ENCODE measurements around the gene YWHAB.

DNA sequence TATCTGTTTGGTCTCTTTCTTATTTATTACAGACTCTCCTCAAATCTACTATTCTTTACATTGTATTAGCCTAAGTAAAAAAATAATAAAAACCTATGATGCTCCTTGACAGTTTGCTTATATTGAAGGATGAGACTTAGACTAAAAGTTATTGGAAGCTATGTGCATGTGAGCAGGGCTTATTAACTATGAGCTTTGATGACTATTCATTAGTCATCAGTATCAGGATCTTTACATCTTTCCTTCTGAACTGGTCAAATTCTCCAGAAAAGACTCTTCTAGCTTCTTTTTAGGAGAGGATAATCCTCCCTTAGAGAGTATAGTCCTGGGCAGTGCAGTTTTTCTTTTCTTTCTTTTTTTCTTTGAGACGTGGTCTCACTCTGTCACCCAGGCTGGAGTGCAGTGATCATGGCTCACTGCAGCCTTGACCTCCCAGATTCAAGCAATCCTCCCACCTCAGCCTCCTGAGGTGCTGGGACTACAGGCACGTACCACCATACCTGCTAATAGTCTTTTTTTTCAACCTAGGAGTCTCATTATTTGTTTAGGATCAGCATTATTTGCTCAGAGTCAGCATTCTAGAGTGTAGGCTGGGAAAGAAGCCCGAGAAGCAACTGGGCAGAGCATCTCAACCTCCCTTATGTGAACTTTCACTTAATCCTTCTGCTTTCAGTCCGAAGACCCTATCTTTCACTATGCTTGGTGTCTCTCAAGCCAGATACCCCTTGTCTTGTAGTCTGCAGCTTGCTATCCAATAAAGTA lies 37.1 kb upstream of the YWHAB start:
- TF ChIP-seq, protein P1, sequence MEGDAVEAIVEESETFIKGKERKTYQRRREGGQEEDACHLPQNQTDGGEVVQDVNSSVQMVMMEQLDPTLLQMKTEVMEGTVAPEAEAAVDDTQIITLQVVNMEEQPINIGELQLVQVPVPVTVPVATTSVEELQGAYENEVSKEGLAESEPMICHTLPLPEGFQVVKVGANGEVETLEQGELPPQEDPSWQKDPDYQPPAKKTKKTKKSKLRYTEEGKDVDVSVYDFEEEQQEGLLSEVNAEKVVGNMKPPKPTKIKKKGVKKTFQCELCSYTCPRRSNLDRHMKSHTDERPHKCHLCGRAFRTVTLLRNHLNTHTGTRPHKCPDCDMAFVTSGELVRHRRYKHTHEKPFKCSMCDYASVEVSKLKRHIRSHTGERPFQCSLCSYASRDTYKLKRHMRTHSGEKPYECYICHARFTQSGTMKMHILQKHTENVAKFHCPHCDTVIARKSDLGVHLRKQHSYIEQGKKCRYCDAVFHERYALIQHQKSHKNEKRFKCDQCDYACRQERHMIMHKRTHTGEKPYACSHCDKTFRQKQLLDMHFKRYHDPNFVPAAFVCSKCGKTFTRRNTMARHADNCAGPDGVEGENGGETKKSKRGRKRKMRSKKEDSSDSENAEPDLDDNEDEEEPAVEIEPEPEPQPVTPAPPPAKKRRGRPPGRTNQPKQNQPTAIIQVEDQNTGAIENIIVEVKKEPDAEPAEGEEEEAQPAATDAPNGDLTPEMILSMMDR (IDR thresholded peaks at IDR 0.05; ENCODE audit: insufficient read depth, low read length, poor library complexity, severe bottlenecking) = no peak
- TF ChIP-seq EZH2phosphoT487 (conservative IDR thresholded peaks at IDR 0.05; ENCODE audit: low read length) = no peak

Measured in SU-DHL-6 (cell line).